H9 (cell line): ENCODE measurements around the gene USP49. TPM values are rescaled to one million over a fixed set of nuclear protein-coding genes. Genes with fewer than 3 reads are reported as not detected.

Experiments used
- DNase-seq: peaks from one replicate; pipeline ENCODE4 v3.0.0-alpha.2; 2017
- H2AFZ ChIP-seq: one replicate; pipeline ENCODE4 v1.6.1; 2013; ENCODE audit warnings: mild to moderate bottlenecking, low read length, control low read depth, moderate library complexity
- H2AK5ac ChIP-seq: 2 replicates; pipeline ENCODE4 v1.6.1; 2013; ENCODE audit warnings: low read length, control low read depth, mixed read lengths; ENCODE audit not compliant: insufficient read length
- H2BK120ac ChIP-seq: one replicate; pipeline ENCODE4 v1.6.1; 2013; ENCODE audit warnings: low read depth, mild to moderate bottlenecking, low read length, control low read depth, inconsistent platforms; ENCODE audit not compliant: poor library complexity, severe bottlenecking
- H2BK12ac ChIP-seq: 2 replicates; pipeline ENCODE4 v1.6.1; 2013; ENCODE audit warnings: low read length, control low read depth, mixed read lengths, low read depth; ENCODE audit not compliant: insufficient read length
- H2BK15ac ChIP-seq: 2 replicates; pipeline ENCODE4 v1.6.1; 2013; ENCODE audit warnings: low read depth, low read length, control low read depth
- H2BK20ac ChIP-seq: one replicate; pipeline ENCODE4 v1.6.1; 2013; ENCODE audit warnings: low read depth, mild to moderate bottlenecking, low read length, control low read depth, inconsistent platforms; ENCODE audit not compliant: poor library complexity, severe bottlenecking
- H2BK5ac ChIP-seq: 2 replicates; pipeline ENCODE4 v1.6.1; 2013; ENCODE audit warnings: low read length, control low read depth, mixed read lengths; ENCODE audit not compliant: insufficient read length
- H3K14ac ChIP-seq: 2 replicates; pipeline ENCODE4 v1.6.1; 2013; ENCODE audit warnings: low read length, control low read depth; ENCODE audit not compliant: insufficient read depth
- H3K18ac ChIP-seq: 2 replicates; pipeline ENCODE4 v1.6.1; 2013; ENCODE audit warnings: low read depth, mild to moderate bottlenecking, mixed read lengths, low read length, control low read depth; ENCODE audit not compliant: insufficient read length
- H3K23ac ChIP-seq: 2 replicates; pipeline ENCODE4 v1.6.1; 2013; ENCODE audit warnings: low read length, control low read depth, mixed read lengths, low read depth; ENCODE audit not compliant: insufficient read length
- H3K23me2 ChIP-seq: 2 replicates; pipeline ENCODE4 v1.6.1; 2013; ENCODE audit warnings: low read depth, mild to moderate bottlenecking, mixed read lengths, low read length, control low read depth; ENCODE audit not compliant: insufficient read length, poor library complexity, severe bottlenecking
- H3K27ac ChIP-seq: 2 replicates; pipeline ENCODE4 v1.5.1; 2013; ENCODE audit warnings: low read length, control low read depth, mixed read lengths, low read depth; ENCODE audit not compliant: insufficient read length
- H3K27me3 ChIP-seq: 2 replicates; pipeline ENCODE4 v1.6.1; 2013; ENCODE audit warnings: low read length, control low read depth, inconsistent platforms; ENCODE audit not compliant: insufficient read depth
- H3K4ac ChIP-seq: 2 replicates; pipeline ENCODE4 v1.6.1; 2013; ENCODE audit warnings: low read depth, mild to moderate bottlenecking, control low read depth, inconsistent platforms, low read length, moderate library complexity
- H3K4me1 ChIP-seq: 2 replicates; pipeline ENCODE4 v1.6.1; 2013; ENCODE audit warnings: low read length, control low read depth, inconsistent platforms; ENCODE audit not compliant: insufficient read depth
- H3K4me2 ChIP-seq: 2 replicates; pipeline ENCODE4 v1.6.1; 2013; ENCODE audit warnings: low read length, control low read depth, mixed read lengths; ENCODE audit not compliant: insufficient read length, insufficient read depth
- H3K56ac ChIP-seq: 2 replicates; pipeline ENCODE4 v1.6.1; 2013; ENCODE audit warnings: low read depth, mild to moderate bottlenecking, mixed read lengths, low read length, control low read depth; ENCODE audit not compliant: insufficient read length
- H3K79me1 ChIP-seq: 2 replicates; pipeline ENCODE4 v1.6.1; 2013; ENCODE audit warnings: low read depth, mild to moderate bottlenecking, moderate library complexity, low read length, control low read depth, inconsistent platforms; ENCODE audit not compliant: insufficient read depth, poor library complexity, severe bottlenecking
- H3K79me2 ChIP-seq: 2 replicates; pipeline ENCODE4 v1.6.1; 2013; ENCODE audit warnings: low read length, control low read depth, inconsistent platforms; ENCODE audit not compliant: insufficient read depth
- H3K9ac ChIP-seq: 2 replicates; pipeline ENCODE4 v1.6.1; 2013; ENCODE audit warnings: low read length, control low read depth, mixed read lengths; ENCODE audit not compliant: insufficient read length; ENCODE audit errors: extremely low read depth
- H3K9me3 ChIP-seq: one replicate; pipeline ENCODE4 v1.6.1; 2013; ENCODE audit warnings: low read depth, low read length, inconsistent platforms; ENCODE audit not compliant: control insufficient read depth
- H3T11ph ChIP-seq: one replicate; pipeline ENCODE4 v1.6.1; 2013; ENCODE audit warnings: mild to moderate bottlenecking, low read length, control low read depth, inconsistent platforms
- H4K20me1 ChIP-seq: one replicate; pipeline ENCODE4 v1.6.1; 2013; ENCODE audit not compliant: control insufficient read depth, insufficient read length, insufficient read depth
- H4K5ac ChIP-seq: 2 replicates; pipeline ENCODE4 v1.6.1; 2013; ENCODE audit warnings: low read depth, mild to moderate bottlenecking, mixed read lengths, low read length, control low read depth; ENCODE audit not compliant: insufficient read length
- H4K8ac ChIP-seq: replicated peaks from 2 replicates; pipeline ENCODE4 v1.6.1; 2013; ENCODE audit warnings: low read length, control low read depth, mixed read lengths, low read depth; ENCODE audit not compliant: insufficient read length
- H4K91ac ChIP-seq: 2 replicates; pipeline ENCODE4 v1.6.1; 2013; ENCODE audit warnings: low read depth, mild to moderate bottlenecking, moderate library complexity, mixed read lengths, low read length, control low read depth; ENCODE audit not compliant: insufficient read length
- H3K27ac Mint-ChIP-seq, 3 experiments: 2 replicates in 2 of 3; 3 replicates in 1 of 3; pipeline ENCODE4 v1.8.0; 2020 to 2021; ENCODE audit warnings: mixed read lengths in 3 of 3, mild to moderate bottlenecking in 1 of 3, moderate library complexity in 1 of 3
- H3K27me3 Mint-ChIP-seq: 2 replicates; pipeline ENCODE4 v1.8.0; 2021; ENCODE audit warnings: low read depth, mild to moderate bottlenecking, moderate library complexity, mixed read lengths
- H3K36me3 Mint-ChIP-seq, 3 experiments: 2 replicates in 2 of 3; 3 replicates in 1 of 3; pipeline ENCODE4 v1.8.0; 2020 to 2021; ENCODE audit warnings: low read depth in 3 of 3, mixed read lengths in 3 of 3; ENCODE audit not compliant: insufficient read depth in 1 of 3
- H3K4me1 Mint-ChIP-seq, 2 experiments: 2 replicates each; pipeline ENCODE4 v1.8.0; 2020; ENCODE audit warnings: mixed read lengths in 2 of 2
- H3K4me3 Mint-ChIP-seq, 2 experiments: 2 replicates in 1 of 2; 3 replicates in 1 of 2; pipeline ENCODE4 v1.8.0; 2020 to 2021; ENCODE audit warnings: mild to moderate bottlenecking in 2 of 2, mixed read lengths in 2 of 2, moderate library complexity in 1 of 2
- H3K9me3 Mint-ChIP-seq, 2 experiments: 2 replicates in 1 of 2; 3 replicates in 1 of 2; pipeline ENCODE4 v1.8.0; 2020; ENCODE audit warnings: mild to moderate bottlenecking in 2 of 2, mixed read lengths in 2 of 2, moderate library complexity in 1 of 2
- WGBS: extraction: QIAGEN DNeasy Blood & Tissue Kit; methylation state at CpG from one replicate; pipeline ENCODE4 v1.1.7; 2013; ENCODE audit warnings: missing lambda C conversion rate, low lambda C conversion rate, mixed read lengths; ENCODE audit not compliant: insufficient read length; ENCODE audit errors: extremely low coverage; 5-methylcytosine and 5-hydroxymethylcytosine counted together
- total RNA-seq: library from RNA; stranded (reverse); gene quantifications from 2 replicates; pipeline ENCODE4 v1.2.1, GENCODE V29; 2021
- TF ChIP-seq, protein P1 (sequence below): fragments of 200-600 bp; sonication (generic); conservative IDR thresholded peaks from 3 replicates; pipeline ENCODE4 v1.8.0; 2021; ENCODE audit warnings: antibody characterized with exemption, mild to moderate bottlenecking

USP49 gene
- total RNA-seq, 1 experiment from 2014 or later = 19.0 TPM

DNA sequence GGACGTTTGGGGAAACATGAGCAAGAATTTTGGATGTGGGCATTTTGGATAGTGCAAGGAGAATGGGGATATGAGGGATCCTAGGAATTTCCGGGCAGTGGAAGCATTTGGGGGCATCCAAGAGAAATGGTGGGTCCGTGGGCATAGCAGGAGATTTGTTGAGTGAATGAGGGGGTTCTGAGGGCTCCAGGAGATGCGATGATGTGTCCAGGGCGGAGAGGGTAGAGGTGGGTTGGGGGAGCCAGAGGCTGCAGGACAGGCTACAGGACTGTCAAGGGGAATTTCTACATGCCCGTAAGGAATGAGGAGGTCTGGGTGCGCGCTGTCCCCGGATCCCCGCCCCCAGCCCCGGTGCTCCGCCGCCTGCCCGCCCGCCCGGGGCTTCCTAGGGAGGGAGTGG is 115.8 kb downstream of the USP49 start:
- Histone ChIP-seq H3K23ac (no peak overlapping the region), H3K4me1 (no peaks in the 10 kb centered on the region), H3K23me2 (peaks cover 11% of the 10 kb centered on the region), H3K79me1 (no peaks in the 10 kb centered on the region), H4K8ac (no peak overlapping the region), H3T11ph (no peak overlapping the region), H3K79me2 (no peaks in the 10 kb centered on the region), H3K9ac (peak overlapping the region; percentile 54), H4K20me1 (no peaks in the 10 kb centered on the region), H2AK5ac (no peak overlapping the region), H3K9me3 (no peaks in the 10 kb centered on the region), H2BK20ac (no peak overlapping the region), H4K91ac (no peak overlapping the region), H3K4ac (no peak overlapping the region), H3K18ac (no peak overlapping the region), H2BK15ac (no peak overlapping the region), H3K27me3 (peaks cover 7% of the 10 kb centered on the region; the same call in 1 of the 2 replicates), H4K5ac (no peak overlapping the region), H3K14ac (no peak overlapping the region), H3K27ac (no peak overlapping the region), H2BK5ac (no peak overlapping the region), H2BK120ac (no peak overlapping the region), H2BK12ac (no peak overlapping the region), H3K56ac (no peak overlapping the region), H3K4me2 (peak overlapping the region; percentile 96), H2AFZ (no peak overlapping the region)
- Mint-ChIP-seq H3K36me3 (peaks cover 3 to 13% (median 9%) of the 10 kb centered on the region in 3 experiments; a peak in 6 of 7 replicates), H3K4me3 (peak overlapping the region; percentile 80 to 91), H3K27me3 (peaks cover 40% of the 10 kb centered on the region), H3K9me3 (no peaks in the 10 kb centered on the region), H3K27ac (peak overlapping the region in 1 of 3 experiments; percentile 17; a peak in 1 of 7 replicates), H3K4me1 (peaks cover 13 to 16% of the 10 kb centered on the region in 2 experiments)
- TF ChIP-seq, protein P1, sequence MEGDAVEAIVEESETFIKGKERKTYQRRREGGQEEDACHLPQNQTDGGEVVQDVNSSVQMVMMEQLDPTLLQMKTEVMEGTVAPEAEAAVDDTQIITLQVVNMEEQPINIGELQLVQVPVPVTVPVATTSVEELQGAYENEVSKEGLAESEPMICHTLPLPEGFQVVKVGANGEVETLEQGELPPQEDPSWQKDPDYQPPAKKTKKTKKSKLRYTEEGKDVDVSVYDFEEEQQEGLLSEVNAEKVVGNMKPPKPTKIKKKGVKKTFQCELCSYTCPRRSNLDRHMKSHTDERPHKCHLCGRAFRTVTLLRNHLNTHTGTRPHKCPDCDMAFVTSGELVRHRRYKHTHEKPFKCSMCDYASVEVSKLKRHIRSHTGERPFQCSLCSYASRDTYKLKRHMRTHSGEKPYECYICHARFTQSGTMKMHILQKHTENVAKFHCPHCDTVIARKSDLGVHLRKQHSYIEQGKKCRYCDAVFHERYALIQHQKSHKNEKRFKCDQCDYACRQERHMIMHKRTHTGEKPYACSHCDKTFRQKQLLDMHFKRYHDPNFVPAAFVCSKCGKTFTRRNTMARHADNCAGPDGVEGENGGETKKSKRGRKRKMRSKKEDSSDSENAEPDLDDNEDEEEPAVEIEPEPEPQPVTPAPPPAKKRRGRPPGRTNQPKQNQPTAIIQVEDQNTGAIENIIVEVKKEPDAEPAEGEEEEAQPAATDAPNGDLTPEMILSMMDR = no peak
- WGBS = no CpG with 5 or more reads among the region's 16 CpGs
- DNase-seq = no peak
